Neural cell (in vitro differentiated cells): ENCODE data around the gene ACSS2. TPM values are rescaled to one million over a fixed set of nuclear protein-coding genes. Genes with fewer than 3 reads are reported as not detected.

ENCODE experiments used
- polyA plus RNA-seq: library from polyadenylated mRNA; depleted of rRNA; stranded (reverse); fragments of >200 nt; gene quantifications from 2 replicates; pipeline ENCODE4 v1.2.3, GENCODE V29; 2014

The ACSS2 gene
- polyA plus RNA-seq, 1 donor from 2014 or later: 12.3 TPM

Other genes starting within 250 kb of the ACSS2 start
- gene PIGU, start 199.5 kb upstream of the ACSS2 start, polyA plus RNA-seq: 35.8 and 43.0 TPM in 2 replicates
- 10.7 and 11.5 TPM in 2 replicates for gene TP53INP2, start 172.3 kb upstream of the ACSS2 start, polyA plus RNA-seq
- gene NCOA6, start 51.0 kb upstream of the ACSS2 start, polyA plus RNA-seq: 10.8 and 13.0 TPM in 2 replicates
- gene GGT7, start 3.8 kb upstream of the ACSS2 start, polyA plus RNA-seq: 42.9 and 45.4 TPM in 2 replicates
- 152 and 173 TPM in 2 replicates for gene GSS, start 79.2 kb downstream of the ACSS2 start, polyA plus RNA-seq
- 0.18 TPM in 1 of 2 replicates, not detected in the other for gene MYH7B, start 79.3 kb downstream of the ACSS2 start, polyA plus RNA-seq
- 85.9 and 93.0 TPM in 2 replicates for gene TRPC4AP, start 216.2 kb downstream of the ACSS2 start, polyA plus RNA-seq